A549 (cell line): ENCODE measurements around the gene HS3ST3A1. TPM values are rescaled to one million over a fixed set of nuclear protein-coding genes. Genes with fewer than 3 reads are reported as not detected.

Experiments
- ATAC-seq, 2 experiments: fragments of 200-7000 bp in 1 of 2; fragments of >200 bp in 1 of 2; cut with Nextera tagmentation in 1 of 2; cut with Tn5 transposase in 1 of 2; 3 replicates each; pipeline versions ENCODE4 v1.8.0 to v1.9.1; 2018 to 2020; ENCODE audit warnings: mild to moderate bottlenecking in 1 of 2, moderate library complexity in 1 of 2
- CTCF ChIA-PET: fragments of 300-600 bp; sonication (Branson Sonifier 250); formaldehyde crosslinking; extraction: SDS; loops from one replicate; lab custom pipeline; 2021; ENCODE audit warnings: antibody characterized with exemption, inconsistent platforms; lab: Yijun Ruan, JAX
- POLR2A ChIA-PET: fragments of 350-600 bp; formaldehyde crosslinking; extraction: SDS; loops from one replicate; lab custom pipeline; 2021; ENCODE audit warnings: antibody characterized with exemption, inconsistent platforms; lab: Yijun Ruan, JAX
- DNase-seq, 2 experiments: peaks; one replicate each; pipeline versions ENCODE4 v3.0.0 to v3.0.0-alpha.2; 2011 to 2016; ENCODE audit warnings: low read depth in 1 of 2, low spot score in 1 of 2
- FAIRE-seq: peaks from 2 replicates; lab custom pipeline; 2011; peaks lifted over from hg19 to GRCh38; lab: Jason Lieb, UNC
- H3K27ac ChIP-seq, 2 experiments: fragments of >200 bp; sonication (Bioruptor Twin); formaldehyde crosslinking; 3 replicates each; pipeline ENCODE4 v1.5.1; 2016 to 2017
- H3K4me1 ChIP-seq: fragments of >200 bp; sonication (Bioruptor Twin); formaldehyde crosslinking; 3 replicates; pipeline ENCODE4 v1.6.1; 2016
- H3K4me2 ChIP-seq: fragments of >200 bp; sonication (Bioruptor Twin); formaldehyde crosslinking; 3 replicates; pipeline ENCODE4 v1.6.1; 2016
- H3K4me3 ChIP-seq: fragments of >200 bp; sonication (Bioruptor Twin); formaldehyde crosslinking; 3 replicates; pipeline ENCODE4 v1.5.1; 2016
- H3K9me3 ChIP-seq: fragments of >200 bp; sonication (Bioruptor Twin); formaldehyde crosslinking; 3 replicates; pipeline ENCODE4 v1.6.1; 2016
- BCL3 ChIP-seq: fragments of >200 bp; sonication (Bioruptor Twin); formaldehyde crosslinking; IDR thresholded peaks from 3 replicates; pipeline ENCODE4 v1.6.1; 2016
- CBX2 ChIP-seq: fragments of 200-600 bp; sonication (generic); IDR thresholded peaks from 2 replicates; pipeline ENCODE4 v1.6.1; 2016; ENCODE audit warnings: low read depth, mild to moderate bottlenecking, borderline replicate concordance
- CTCF ChIP-seq: fragments of >200 bp; sonication (Bioruptor Twin); formaldehyde crosslinking; IDR thresholded peaks from 3 replicates; pipeline ENCODE4 v1.5.1; 2016
- EHF ChIP-seq: fragments of 250-450 bp; sonication (Bioruptor Pico); IDR thresholded peaks from 2 replicates; pipeline ENCODE4 v1.5.0; 2020; ENCODE audit warnings: mild to moderate bottlenecking
- EHMT2 ChIP-seq: fragments of 200-600 bp; sonication (generic); IDR thresholded peaks from 2 replicates; pipeline ENCODE4 v1.6.1; 2016; ENCODE audit warnings: antibody characterized with exemption, low read depth, mild to moderate bottlenecking, moderate library complexity
- EP300 ChIP-seq, 2 experiments: fragments of >200 bp; sonication (Bioruptor Twin); formaldehyde crosslinking; IDR thresholded peaks; 2 replicates in 1 of 2; 3 replicates in 1 of 2; pipeline ENCODE4 v1.6.1; 2016 to 2017
- FOSB ChIP-seq: fragments of 250-450 bp; sonication (Bioruptor Pico); IDR thresholded peaks from 2 replicates; pipeline ENCODE4 v1.5.0; 2020; ENCODE audit warnings: mild to moderate bottlenecking, moderate library complexity
- HEYL ChIP-seq: fragments of 250-450 bp; sonication (Bioruptor Pico); IDR thresholded peaks from 2 replicates; pipeline ENCODE4 v1.8.0; 2021; ENCODE audit warnings: mild to moderate bottlenecking, moderate library complexity
- KDM1A ChIP-seq: fragments of 200-600 bp; sonication (generic); IDR thresholded peaks from 2 replicates; pipeline ENCODE4 v1.6.1; 2016; ENCODE audit warnings: low read depth, mild to moderate bottlenecking
- MAFK ChIP-seq: fragments of 450-650 bp; IDR thresholded peaks from 2 replicates; pipeline ENCODE4 v1.6.1; 2014; ENCODE audit not compliant: partially characterized antibody
- NPAS2 ChIP-seq: fragments of 250-450 bp; sonication (Bioruptor Pico); IDR thresholded peaks from 2 replicates; pipeline ENCODE4 v1.8.0; 2022; ENCODE audit warnings: mild to moderate bottlenecking, moderate library complexity, borderline replicate concordance
- RAD21 ChIP-seq, 2 experiments: fragments of >200 bp in 1 of 2; sonication (Bioruptor Twin) in 1 of 2; formaldehyde crosslinking in 1 of 2; IDR thresholded peaks in 1 of 2; conservative IDR thresholded peaks in 1 of 2; 2 replicates in 1 of 2; 3 replicates in 1 of 2; pipeline ENCODE4 v1.6.1; 2012 to 2018; ENCODE audit warnings: inconsistent platforms in 1 of 2
- RARB ChIP-seq: fragments of 250-450 bp; sonication (Bioruptor Pico); IDR thresholded peaks from 2 replicates; pipeline ENCODE4 v1.8.0; 2021; ENCODE audit warnings: mild to moderate bottlenecking, moderate library complexity
- RFX5 ChIP-seq: fragments of 450-650 bp; IDR thresholded peaks from 2 replicates; pipeline ENCODE4 v1.7.1; 2014; ENCODE audit warnings: antibody characterized with exemption, mild to moderate bottlenecking, moderate library complexity
- SREBF2 ChIP-seq: fragments of 450-650 bp; IDR thresholded peaks from 2 replicates; pipeline ENCODE4 v1.6.1; 2014; ENCODE audit warnings: mild to moderate bottlenecking, moderate library complexity
- ZFP36 ChIP-seq: fragments of 450-650 bp; IDR thresholded peaks from 2 replicates; pipeline ENCODE4 v1.6.1; 2014; ENCODE audit warnings: borderline replicate concordance; ENCODE audit not compliant: partially characterized antibody
- ZNF302 ChIP-seq: fragments of 250-450 bp; sonication (Bioruptor Pico); IDR thresholded peaks from 2 replicates; pipeline ENCODE4 v1.9.0; 2021; ENCODE audit warnings: inconsistent platforms, mild to moderate bottlenecking, moderate library complexity
- ZSCAN20 ChIP-seq: fragments of 250-450 bp; sonication (Bioruptor Pico); IDR thresholded peaks from 2 replicates; pipeline ENCODE4 v1.8.0; 2022; ENCODE audit warnings: mild to moderate bottlenecking, moderate library complexity
- WGBS: methylation state at CpG from one replicate; pipeline ENCODE4 v1.1.6; 2017; ENCODE audit errors: missing lambda C conversion rate; 5-methylcytosine and 5-hydroxymethylcytosine counted together
- polyA plus RNA-seq, 4 experiments: library from polyadenylated mRNA; depleted of rRNA in 3 of 4; stranded (reverse); fragments of >200 nt; fragmentation: RNase III in 1 of 4; extraction: RNeasy Plus Mini Kit Qiagen cat#74134 plus additional on column Dnase treatment in 1 of 4; gene quantifications; 2 replicates in 3 of 4; 3 replicates in 1 of 4; pipeline ENCODE4 v1.2.3, GENCODE V29; 2011 to 2017
- TF ChIP-seq, protein P1 (sequence below): fragments of 250-450 bp; sonication (Bioruptor Pico); IDR thresholded peaks from 2 replicates; pipeline ENCODE4 v1.5.0; 2021; ENCODE audit warnings: mild to moderate bottlenecking, moderate library complexity, borderline replicate concordance

The HS3ST3A1 gene
- polyA plus RNA-seq, 2 of the 4 experiments (the other 2 are of a cell fraction), result not detected

GRCh38 chr17:13521784-13522183 lies 79.9 kb downstream of the HS3ST3A1 start:
- H3K9me3 ChIP-seq, result no peaks in the 10 kb centered on the region
- no peak for TF ChIP-seq ZSCAN20
- TF ChIP-seq ZNF302, result no peak
- TF ChIP-seq EHMT2, result no peak
- no peak for TF ChIP-seq RARB
- TF ChIP-seq EHF (CRISPR knock-in tag), result no peak
- TF ChIP-seq CBX2, result no peak
- no peak for TF ChIP-seq ZFP36
- no peak for TF ChIP-seq HEYL (CRISPR knock-in tag)
- no peak for TF ChIP-seq CTCF
- TF ChIP-seq, protein P1, sequence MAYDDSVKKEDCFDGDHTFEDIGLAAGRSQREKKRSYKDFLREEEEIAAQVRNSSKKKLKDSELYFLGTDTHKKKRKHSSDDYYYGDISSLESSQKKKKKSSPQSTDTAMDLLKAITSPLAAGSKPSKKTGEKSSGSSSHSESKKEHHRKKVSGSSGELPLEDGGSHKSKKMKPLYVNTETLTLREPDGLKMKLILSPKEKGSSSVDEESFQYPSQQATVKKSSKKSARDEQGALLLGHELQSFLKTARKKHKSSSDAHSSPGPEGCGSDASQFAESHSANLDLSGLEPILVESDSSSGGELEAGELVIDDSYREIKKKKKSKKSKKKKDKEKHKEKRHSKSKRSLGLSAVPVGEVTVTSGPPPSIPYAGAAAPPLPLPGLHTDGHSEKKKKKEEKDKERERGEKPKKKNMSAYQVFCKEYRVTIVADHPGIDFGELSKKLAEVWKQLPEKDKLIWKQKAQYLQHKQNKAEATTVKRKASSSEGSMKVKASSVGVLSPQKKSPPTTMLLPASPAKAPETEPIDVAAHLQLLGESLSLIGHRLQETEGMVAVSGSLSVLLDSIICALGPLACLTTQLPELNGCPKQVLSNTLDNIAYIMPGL (CRISPR knock-in tag), result no peak
- TF ChIP-seq KDM1A, result no peak
- H3K4me1 ChIP-seq, result no peaks in the 10 kb centered on the region
- no peak overlapping the region for H3K4me3 ChIP-seq
- 5% methylated on average over 4 of the region's 4 CpGs for WGBS
- ChIA-PET POLR2A (no interaction called here), CTCF (interaction anchor here (0.7 kb wide), 1 partner anchor 1623 kb away, joined by 3 read pairs; no protein-coding TSS in a partner anchor)
- ATAC-seq (no peak), DNase-seq (no peak), FAIRE-seq (no peak)
- no peak overlapping the region for H3K4me2 ChIP-seq
- H3K27ac ChIP-seq, result no peak overlapping the region

GRCh38 chr17:13520899-13521572 lies 80.7 kb downstream of the HS3ST3A1 start:
- no peaks in the 10 kb centered on the region for H3K4me1 ChIP-seq
- H3K9me3 ChIP-seq, result no peaks in the 10 kb centered on the region
- DNase-seq (no peak), ATAC-seq (no peak), FAIRE-seq (no peak)
- CTCF ChIA-PET, result interaction anchor here (0.7 to 1.3 kb wide), 2 partner anchors 73 to 1622 kb away, joined by 3 to 6 read pairs; no protein-coding TSS in a partner anchor
- H3K4me3 ChIP-seq, result no peak overlapping the region
- no peak overlapping the region for H3K4me2 ChIP-seq
- POLR2A ChIA-PET, result no interaction called here
- no peak overlapping the region for H3K27ac ChIP-seq
- no peak for TF ChIP-seq HEYL (CRISPR knock-in tag)
- no peak for TF ChIP-seq SREBF2
- no peak for TF ChIP-seq FOSB (CRISPR knock-in tag)
- TF ChIP-seq RAD21 (conservative IDR thresholded peaks at IDR 0.05 in 1 of 2, IDR thresholded peaks at IDR 0.05 in 1 of 2), result no peak
- no peak for TF ChIP-seq BCL3
- no peak for TF ChIP-seq RFX5
- no peak for TF ChIP-seq NPAS2
- peak; percentile 96 for TF ChIP-seq MAFK
- no peak for TF ChIP-seq EP300 (IDR thresholded peaks at IDR 0.05)
- WGBS, result 53% methylated on average over 6 of the region's 6 CpGs
